ENCODE data around the gene CSNK2A1.
"Not testable (repeated sequence)": the region's sequence is repeated elsewhere in the genome, so short reads cannot be mapped to it uniquely, and the experiment has no call there.

CSNK2A1 gene

GRCh38 chr20:543369-544152 lies at the start of gene CSNK2A1:
Gene CSNK2A1, minus strand, starts transcription at chr20:543790. Its CDS starts 35,239 bp downstream, at chr20:508551.
- Histone ChIP-seq H3K36me3 (ENCODE audit: insufficient read depth, low read length) (peaks cover 7% of the 10 kb centered on the region), H3K27me3 (ENCODE audit: insufficient read depth, low read length) (no peaks in the 10 kb centered on the region), H2AFZ (ENCODE audit: low read depth, low read length) (peak within 1 kb of the TSS; percentile 91), H3K4me3 (ENCODE audit: low read length) (peak within 1 kb of the TSS; percentile 93), H3K9me3 (ENCODE audit: low read length) (peaks cover 9% of the 10 kb centered on the region), H3K4me1 (ENCODE audit: insufficient read depth, low read length) (peaks cover 6% of the 10 kb centered on the region)

GRCh38 chr20:592506-592905 lies 48.9 kb upstream of the CSNK2A1 start:
- Histone ChIP-seq H3K4me1 (ENCODE audit: insufficient read depth, low read length) (no peaks in the 10 kb centered on the region), H3K27me3 (ENCODE audit: insufficient read depth, low read length) (peaks cover 16% of the 10 kb centered on the region), H2AFZ (ENCODE audit: low read depth, low read length) (no peak overlapping the region), H3K36me3 (ENCODE audit: insufficient read depth, low read length) (no peaks in the 10 kb centered on the region), H3K9me3 (ENCODE audit: low read length) (no peaks in the 10 kb centered on the region), H3K4me3 (ENCODE audit: low read length) (no peak overlapping the region)

- H3K4me1 ChIP-seq (ENCODE audit: insufficient read depth, low read length) = no peaks in the 10 kb centered on the region
- no peak overlapping the region for H2AFZ ChIP-seq (ENCODE audit: low read depth, low read length)
- no peaks in the 10 kb centered on the region for H3K9me3 ChIP-seq (ENCODE audit: low read length)
- no peaks in the 10 kb centered on the region for H3K36me3 ChIP-seq (ENCODE audit: insufficient read depth, low read length)
- H3K4me3 ChIP-seq (ENCODE audit: low read length) = no peak overlapping the region
- peaks cover 16% of the 10 kb centered on the region for H3K27me3 ChIP-seq (ENCODE audit: insufficient read depth, low read length)
These were observed 48.4 kb upstream of the CSNK2A1 start for GRCh38 chr20:591941-592340.

GRCh38 chr20:588932-589672 lies 45.5 kb upstream of the CSNK2A1 start:
- Histone ChIP-seq H3K4me3 (ENCODE audit: low read length) (no peak overlapping the region), H3K27me3 (ENCODE audit: insufficient read depth, low read length) (peaks cover 21% of the 10 kb centered on the region), H3K9me3 (ENCODE audit: low read length) (no peaks in the 10 kb centered on the region), H3K36me3 (ENCODE audit: insufficient read depth, low read length) (no peaks in the 10 kb centered on the region), H2AFZ (ENCODE audit: low read depth, low read length) (no peak overlapping the region), H3K4me1 (ENCODE audit: insufficient read depth, low read length) (no peaks in the 10 kb centered on the region)

GRCh38 chr20:588476-588875 lies 44.9 kb upstream of the CSNK2A1 start:
- Histone ChIP-seq H3K9me3 (ENCODE audit: low read length) (no peaks in the 10 kb centered on the region), H3K4me3 (ENCODE audit: low read length) (no peak overlapping the region), H3K27me3 (ENCODE audit: insufficient read depth, low read length) (peaks cover 20% of the 10 kb centered on the region), H3K36me3 (ENCODE audit: insufficient read depth, low read length) (no peaks in the 10 kb centered on the region), H3K4me1 (ENCODE audit: insufficient read depth, low read length) (no peaks in the 10 kb centered on the region), H2AFZ (ENCODE audit: low read depth, low read length) (no peak overlapping the region)

- H2AFZ ChIP-seq (ENCODE audit: low read depth, low read length) = no peak overlapping the region
- no peak overlapping the region for H3K4me3 ChIP-seq (ENCODE audit: low read length)
- no peaks in the 10 kb centered on the region for H3K9me3 ChIP-seq (ENCODE audit: low read length)
- peaks cover 5% of the 10 kb centered on the region for H3K27me3 ChIP-seq (ENCODE audit: insufficient read depth, low read length)
- H3K4me1 ChIP-seq (ENCODE audit: insufficient read depth, low read length) = no peaks in the 10 kb centered on the region
- H3K36me3 ChIP-seq (ENCODE audit: insufficient read depth, low read length) = no peaks in the 10 kb centered on the region
These were observed 41.3 kb upstream of the CSNK2A1 start for GRCh38 chr20:584971-585301.

- H3K27me3 ChIP-seq (ENCODE audit: insufficient read depth, low read length) = peaks cover 5% of the 10 kb centered on the region
- no peaks in the 10 kb centered on the region for H3K9me3 ChIP-seq (ENCODE audit: low read length)
- H3K36me3 ChIP-seq (ENCODE audit: insufficient read depth, low read length) = no peaks in the 10 kb centered on the region
- no peak overlapping the region for H2AFZ ChIP-seq (ENCODE audit: low read depth, low read length)
- H3K4me3 ChIP-seq (ENCODE audit: low read length) = no peak overlapping the region
- H3K4me1 ChIP-seq (ENCODE audit: insufficient read depth, low read length) = no peaks in the 10 kb centered on the region
These were observed 40.8 kb upstream of the CSNK2A1 start for GRCh38 chr20:584161-584970.

- Histone ChIP-seq H3K9me3 (ENCODE audit: low read length) (no peaks in the 10 kb centered on the region), H3K4me3 (ENCODE audit: low read length) (no peak overlapping the region), H3K4me1 (ENCODE audit: insufficient read depth, low read length) (no peaks in the 10 kb centered on the region), H2AFZ (ENCODE audit: low read depth, low read length) (no peak overlapping the region), H3K36me3 (ENCODE audit: insufficient read depth, low read length) (no peaks in the 10 kb centered on the region), H3K27me3 (ENCODE audit: insufficient read depth, low read length) (peaks cover 5% of the 10 kb centered on the region)
These were observed 38.6 kb upstream of the CSNK2A1 start for GRCh38 chr20:582204-582603.

- not testable (repeated sequence) for H3K4me3 ChIP-seq (ENCODE audit: low read length); H2AFZ ChIP-seq (ENCODE audit: low read depth, low read length); H3K36me3 ChIP-seq (ENCODE audit: insufficient read depth, low read length); H3K9me3 ChIP-seq (ENCODE audit: low read length); H3K4me1 ChIP-seq (ENCODE audit: insufficient read depth, low read length)
- peaks cover 15% of the 10 kb centered on the region for H3K27me3 ChIP-seq (ENCODE audit: insufficient read depth, low read length)
These were observed 35.5 kb upstream of the CSNK2A1 start for GRCh38 chr20:578940-579690.

GRCh38 chr20:577167-577791 lies 33.7 kb upstream of the CSNK2A1 start:
- H3K36me3 ChIP-seq (ENCODE audit: insufficient read depth, low read length) = no peaks in the 10 kb centered on the region
- H3K9me3 ChIP-seq (ENCODE audit: low read length) = no peaks in the 10 kb centered on the region
- peaks cover 30% of the 10 kb centered on the region for H3K27me3 ChIP-seq (ENCODE audit: insufficient read depth, low read length)
- H3K4me3 ChIP-seq (ENCODE audit: low read length) = no peak overlapping the region
- no peak overlapping the region for H2AFZ ChIP-seq (ENCODE audit: low read depth, low read length)
- H3K4me1 ChIP-seq (ENCODE audit: insufficient read depth, low read length) = no peaks in the 10 kb centered on the region

- Histone ChIP-seq H3K36me3 (ENCODE audit: insufficient read depth, low read length) (no peaks in the 10 kb centered on the region), H3K9me3 (ENCODE audit: low read length) (no peaks in the 10 kb centered on the region), H3K27me3 (ENCODE audit: insufficient read depth, low read length) (peaks cover 35% of the 10 kb centered on the region), H3K4me3 (ENCODE audit: low read length) (no peak overlapping the region), H3K4me1 (ENCODE audit: insufficient read depth, low read length) (no peaks in the 10 kb centered on the region), H2AFZ (ENCODE audit: low read depth, low read length) (no peak overlapping the region)
These were observed 32.6 kb upstream of the CSNK2A1 start for GRCh38 chr20:576156-576555.

- Histone ChIP-seq H3K4me3 (ENCODE audit: low read length) (no peak overlapping the region), H3K9me3 (ENCODE audit: low read length) (no peaks in the 10 kb centered on the region), H3K4me1 (ENCODE audit: insufficient read depth, low read length) (no peaks in the 10 kb centered on the region), H2AFZ (ENCODE audit: low read depth, low read length) (no peak overlapping the region), H3K36me3 (ENCODE audit: insufficient read depth, low read length) (no peaks in the 10 kb centered on the region), H3K27me3 (ENCODE audit: insufficient read depth, low read length) (peaks cover 37% of the 10 kb centered on the region)
These were observed 31.6 kb upstream of the CSNK2A1 start for GRCh38 chr20:575230-575629.
